ENCODE data around the gene ASGR2. TPM values are rescaled to one million over a fixed set of nuclear protein-coding genes. Genes with fewer than 3 reads are reported as not detected.

ASGR2 gene
- total RNA-seq, 1 donor from 2014 or later = not detected

DNA sequence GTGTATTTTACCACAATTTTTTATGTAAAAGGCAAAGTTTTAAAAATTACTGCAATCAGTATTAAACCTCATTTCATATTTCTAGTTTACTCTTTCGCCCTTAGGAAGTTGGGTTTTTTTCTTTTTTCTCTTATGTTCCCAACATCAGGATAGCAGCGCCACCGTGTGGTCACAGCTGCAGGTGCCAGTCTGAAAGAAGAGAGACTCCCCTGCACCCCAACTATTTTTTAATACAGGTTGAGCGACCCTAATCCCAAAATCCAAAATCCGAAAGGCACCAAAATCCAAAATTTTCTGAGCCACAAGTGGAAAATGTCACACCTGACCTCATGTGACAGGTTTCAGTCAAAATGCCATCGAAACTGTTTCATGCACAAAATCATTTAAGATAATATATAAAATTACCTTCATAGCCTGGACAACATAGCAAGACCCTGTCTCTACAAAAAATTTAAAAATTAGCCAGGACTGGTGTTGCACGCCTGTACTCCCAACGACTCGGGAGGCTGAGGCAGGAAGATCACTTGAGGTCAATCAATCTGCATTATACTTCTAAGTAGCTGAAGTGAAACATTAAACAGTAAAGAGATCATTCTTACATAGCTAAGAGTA lies 21.8 kb upstream of the ASGR2 start:
- Histone ChIP-seq H3K4me1 (no peaks in the 10 kb centered on the region), H3K9me3 (no peaks in the 10 kb centered on the region), H3K4me3 (no peak overlapping the region), H3K36me3 (no peaks in the 10 kb centered on the region), H3K27ac (no peak overlapping the region), H3K27me3 (no peaks in the 10 kb centered on the region)
- intact Hi-C loops (cut with DNase I) = loop anchor here (2.0 kb wide), 2 partner anchors 84 to 92 kb away; partner anchors contain the start of gene SLC16A11
- TF ChIP-seq, protein P1, sequence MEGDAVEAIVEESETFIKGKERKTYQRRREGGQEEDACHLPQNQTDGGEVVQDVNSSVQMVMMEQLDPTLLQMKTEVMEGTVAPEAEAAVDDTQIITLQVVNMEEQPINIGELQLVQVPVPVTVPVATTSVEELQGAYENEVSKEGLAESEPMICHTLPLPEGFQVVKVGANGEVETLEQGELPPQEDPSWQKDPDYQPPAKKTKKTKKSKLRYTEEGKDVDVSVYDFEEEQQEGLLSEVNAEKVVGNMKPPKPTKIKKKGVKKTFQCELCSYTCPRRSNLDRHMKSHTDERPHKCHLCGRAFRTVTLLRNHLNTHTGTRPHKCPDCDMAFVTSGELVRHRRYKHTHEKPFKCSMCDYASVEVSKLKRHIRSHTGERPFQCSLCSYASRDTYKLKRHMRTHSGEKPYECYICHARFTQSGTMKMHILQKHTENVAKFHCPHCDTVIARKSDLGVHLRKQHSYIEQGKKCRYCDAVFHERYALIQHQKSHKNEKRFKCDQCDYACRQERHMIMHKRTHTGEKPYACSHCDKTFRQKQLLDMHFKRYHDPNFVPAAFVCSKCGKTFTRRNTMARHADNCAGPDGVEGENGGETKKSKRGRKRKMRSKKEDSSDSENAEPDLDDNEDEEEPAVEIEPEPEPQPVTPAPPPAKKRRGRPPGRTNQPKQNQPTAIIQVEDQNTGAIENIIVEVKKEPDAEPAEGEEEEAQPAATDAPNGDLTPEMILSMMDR (IDR thresholded peaks at IDR 0.05) = peak; percentile 75 to 88 (median 78)
- DNase-seq (ENCODE audit: low spot score in 2 of 2) = peak in 1 of 2 donors; percentile 80

DNA sequence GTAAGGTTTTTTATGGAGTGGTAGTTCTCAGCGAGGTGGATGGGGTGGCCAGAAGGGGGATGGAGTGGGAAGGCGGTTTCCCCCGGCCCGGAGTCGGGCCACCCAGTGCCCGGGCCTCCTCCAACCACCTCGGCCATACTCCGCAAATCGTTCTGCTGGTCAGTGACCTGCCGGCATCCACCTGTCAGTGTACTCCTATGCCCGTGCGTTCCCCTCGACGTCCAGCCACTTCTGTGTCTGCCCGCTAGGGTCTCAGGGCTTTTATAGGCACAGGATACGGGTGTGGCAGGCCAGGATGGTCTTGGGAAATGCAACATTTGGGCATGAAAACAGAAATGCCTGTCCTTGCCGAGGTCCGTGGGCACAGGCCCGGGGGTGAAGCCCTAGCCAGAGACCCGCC lies 19.3 kb upstream of the ASGR2 start:
- Histone ChIP-seq H3K4me1 (no peaks in the 10 kb centered on the region), H3K4me3 (no peak overlapping the region), H3K27ac (no peak overlapping the region), H3K36me3 (no peaks in the 10 kb centered on the region), H3K27me3 (no peaks in the 10 kb centered on the region), H3K9me3 (no peaks in the 10 kb centered on the region)
- intact Hi-C loops (cut with DNase I) = no loop called here
- no peak for DNase-seq (ENCODE audit: low spot score in 2 of 2)
- TF ChIP-seq, protein P1 (IDR thresholded peaks at IDR 0.05) = no peak

DNA sequence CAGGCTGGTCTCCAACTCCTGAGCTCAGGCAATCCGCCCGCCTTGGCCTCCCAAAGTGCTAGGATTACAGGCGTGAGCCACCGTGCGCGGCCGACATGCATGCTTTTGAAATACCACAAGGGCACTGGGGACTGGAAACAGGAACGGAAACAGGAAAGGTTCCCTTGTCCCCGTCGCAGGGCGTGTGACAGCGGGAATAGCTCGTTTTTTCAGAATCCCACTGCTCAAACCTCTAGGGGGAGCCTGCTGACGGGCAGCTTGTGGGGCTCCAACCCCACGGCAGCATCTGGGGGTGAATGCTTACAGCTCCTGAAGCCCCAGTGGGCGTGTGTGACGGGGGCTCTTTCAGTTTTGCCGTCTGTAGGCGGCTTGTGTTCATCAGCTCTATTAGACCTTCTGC lies 18.8 kb upstream of the ASGR2 start:
- H3K27me3 ChIP-seq = no peaks in the 10 kb centered on the region
- H3K4me1 ChIP-seq = no peaks in the 10 kb centered on the region
- TF ChIP-seq, protein P1 (IDR thresholded peaks at IDR 0.05) = peak in 1 of 3 experiments; percentile 25
- DNase-seq (ENCODE audit: low spot score in 2 of 2) = peak in 1 of 2 donors; percentile 73
- no peaks in the 10 kb centered on the region for H3K9me3 ChIP-seq
- H3K4me3 ChIP-seq = no peak overlapping the region
- intact Hi-C loops (cut with DNase I) = no loop called here
- H3K36me3 ChIP-seq = no peaks in the 10 kb centered on the region
- H3K27ac ChIP-seq = no peak overlapping the region

DNA sequence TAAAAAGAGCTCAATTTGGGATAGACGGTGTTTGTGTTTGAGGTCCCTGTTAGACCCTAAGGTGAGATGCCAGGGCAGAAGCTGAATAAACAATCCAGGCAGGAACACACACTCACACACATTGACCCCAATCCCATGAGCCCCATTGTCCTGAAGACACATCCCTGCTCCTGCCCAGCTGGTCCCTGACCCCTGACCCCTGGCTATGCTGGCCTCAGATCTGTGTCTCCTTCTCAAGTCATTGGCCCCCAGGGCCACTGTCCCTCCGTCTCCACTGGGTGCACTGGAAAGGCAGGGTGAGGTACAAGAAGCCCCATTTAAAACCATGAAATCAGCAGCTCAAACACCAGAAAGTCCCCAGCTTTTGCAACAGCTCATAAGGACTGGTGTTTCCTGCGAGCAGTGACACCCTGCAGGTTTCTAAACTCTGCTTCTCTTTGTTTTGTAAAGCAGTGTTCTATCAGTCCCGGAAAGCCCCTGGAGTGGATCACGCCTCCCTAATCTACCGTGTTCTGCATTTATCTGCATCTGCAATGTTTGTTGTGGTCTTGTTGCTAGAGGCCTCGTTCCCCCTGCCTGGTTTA lies 18.0 kb upstream of the ASGR2 start:
- intact Hi-C loops (cut with DNase I) = no loop called here
- no peaks in the 10 kb centered on the region for H3K36me3 ChIP-seq
- no peak overlapping the region for H3K27ac ChIP-seq
- H3K9me3 ChIP-seq = no peaks in the 10 kb centered on the region
- no peaks in the 10 kb centered on the region for H3K4me1 ChIP-seq
- H3K27me3 ChIP-seq = no peaks in the 10 kb centered on the region
- no peak overlapping the region for H3K4me3 ChIP-seq
- DNase-seq (ENCODE audit: low spot score in 2 of 2) = no peak
- TF ChIP-seq, protein P1 (IDR thresholded peaks at IDR 0.05) = no peak

DNA sequence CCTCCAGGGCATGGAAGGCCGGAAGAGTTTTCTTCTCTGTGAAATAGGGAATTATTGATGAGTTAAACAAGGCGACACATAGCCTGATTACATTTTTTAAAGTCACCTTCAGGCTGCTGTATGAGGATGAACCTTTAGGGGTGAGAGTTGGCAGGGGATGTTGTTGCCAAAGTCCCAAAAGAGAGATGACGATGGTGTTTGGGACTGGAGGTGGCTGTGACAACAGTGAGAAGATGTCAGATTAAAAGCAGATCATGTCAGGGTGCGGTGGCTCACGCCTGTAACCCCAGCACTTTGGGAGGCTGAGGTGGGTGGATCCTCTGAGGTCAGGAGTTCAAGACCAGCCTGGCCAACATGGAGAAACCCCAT lies 16.8 kb upstream of the ASGR2 start:
- Histone ChIP-seq H3K27me3 (no peaks in the 10 kb centered on the region), H3K36me3 (no peaks in the 10 kb centered on the region), H3K4me3 (peak overlapping the region in 1 of 2 donors; percentile 25), H3K27ac (peak overlapping the region in 1 of 2 donors; percentile 22), H3K9me3 (no peaks in the 10 kb centered on the region), H3K4me1 (no peaks in the 10 kb centered on the region)
- intact Hi-C loops (cut with DNase I) = no loop called here
- TF ChIP-seq, protein P1 (IDR thresholded peaks at IDR 0.05) = no peak
- no peak for DNase-seq (ENCODE audit: low spot score in 2 of 2)
